Measurements from ENCODE around the gene C19orf47.
"Not testable (repeated sequence)": the region's sequence is repeated elsewhere in the genome, so short reads cannot be mapped to it uniquely, and the experiment has no call there.

C19orf47 gene

DNA sequence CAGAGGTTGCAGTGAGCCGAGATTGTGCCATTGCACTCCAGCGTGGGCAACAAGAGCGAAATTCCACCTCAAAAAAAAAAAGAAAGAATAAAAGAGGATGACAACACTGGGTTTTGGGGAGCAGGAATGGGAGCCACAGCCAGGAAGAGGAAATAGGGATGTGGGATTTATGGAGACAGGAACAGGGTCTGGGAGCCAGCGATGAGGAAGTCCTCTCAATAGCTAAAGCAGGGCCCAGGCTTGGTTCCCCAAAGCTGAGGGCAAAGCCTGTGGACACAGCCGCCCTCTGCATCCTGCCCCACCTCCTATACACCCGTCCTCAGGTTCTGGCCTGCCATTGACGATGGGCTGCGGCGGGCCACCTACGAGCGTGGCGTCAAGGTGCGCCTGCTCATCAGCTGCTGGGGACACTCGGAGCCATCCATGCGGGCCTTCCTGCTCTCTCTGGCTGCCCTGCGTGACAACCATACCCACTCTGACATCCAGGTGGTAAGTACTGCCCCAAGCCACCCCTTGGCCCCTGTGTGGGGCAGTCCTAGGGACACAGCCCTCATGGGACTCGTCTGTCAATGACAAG lies 28.2 kb upstream of the C19orf47 start:
- no peak for DNase-seq (ENCODE audit: low read depth)

- no peak for DNase-seq (ENCODE audit: low read depth)
These were observed 25.9 kb upstream of the C19orf47 start for GRCh38 chr19:40374084-40374483.

DNA sequence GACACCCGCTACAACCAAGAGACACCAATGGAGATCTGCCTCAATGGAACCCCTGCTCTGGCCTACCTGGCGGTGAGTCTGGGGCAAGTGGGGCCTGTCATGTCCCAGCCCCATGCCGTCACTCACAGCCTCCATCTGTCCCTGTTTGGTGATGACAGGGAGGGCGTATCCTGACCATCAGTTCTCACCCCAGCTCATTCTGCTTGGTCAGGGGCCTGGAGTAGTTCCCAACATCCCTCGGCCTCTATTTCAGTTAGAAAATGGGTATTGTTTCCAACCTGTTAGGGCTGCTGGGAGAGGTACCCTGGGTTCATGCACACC lies 23.6 kb upstream of the C19orf47 start:
- DNase-seq (ENCODE audit: low read depth): no peak

GRCh38 chr19:40370997-40371801 lies 23.0 kb upstream of the C19orf47 start:
- DNase-seq (ENCODE audit: low read depth): no peak

- not testable (repeated sequence) for DNase-seq (ENCODE audit: low read depth)
These were observed 22.1 kb upstream of the C19orf47 start for GRCh38 chr19:40370253-40370652.

- no peak for DNase-seq (ENCODE audit: low read depth)
These were observed 21.6 kb upstream of the C19orf47 start for GRCh38 chr19:40369797-40370196.

GRCh38 chr19:40367577-40368434 lies 19.6 kb upstream of the C19orf47 start:
- no peak for DNase-seq (ENCODE audit: low read depth)

- no peak for DNase-seq (ENCODE audit: low read depth)
These were observed 18.7 kb upstream of the C19orf47 start for GRCh38 chr19:40366697-40367561.

DNA sequence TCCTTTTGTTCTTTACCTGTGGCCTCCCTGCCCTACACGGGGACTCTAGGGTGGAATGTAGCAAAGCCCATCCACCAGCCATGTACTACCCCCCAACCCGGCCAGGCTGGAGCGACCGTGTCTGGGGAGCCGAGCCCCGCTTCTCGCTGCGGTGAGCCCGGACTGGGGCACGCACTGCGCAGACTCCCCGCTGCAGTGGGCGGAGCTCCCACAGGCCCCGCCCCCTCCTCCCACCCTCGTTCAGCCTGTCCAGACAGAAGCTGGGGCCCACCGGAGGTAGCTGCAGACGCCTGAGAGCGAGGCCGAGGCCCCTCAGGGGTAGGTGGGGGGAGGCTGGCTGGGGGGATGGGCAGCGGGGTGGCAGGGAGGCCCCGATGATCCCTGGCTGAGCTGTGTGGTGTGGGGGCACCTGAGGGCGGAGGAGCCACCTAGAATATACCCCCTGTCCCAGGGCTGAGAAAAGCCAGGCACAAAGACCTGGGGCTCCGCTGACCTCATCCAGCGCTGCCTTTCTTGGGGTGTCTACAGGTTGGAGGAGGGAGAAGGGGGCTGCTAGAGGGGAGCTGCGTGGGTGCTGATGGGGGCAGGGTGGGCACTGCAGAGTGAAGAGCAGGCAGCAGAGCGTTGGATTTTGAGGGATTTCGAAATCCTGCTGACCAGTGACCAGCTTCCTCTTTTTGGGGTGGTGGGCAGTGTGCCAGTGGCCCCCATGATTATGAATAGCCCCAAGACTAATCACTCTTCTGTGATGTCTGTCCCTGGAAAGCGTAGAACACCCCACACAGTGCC lies 17.6 kb upstream of the C19orf47 start:
- DNase-seq (ENCODE audit: low read depth): peak; percentile 44

GRCh38 chr19:40365010-40365409 lies 16.8 kb upstream of the C19orf47 start:
- no peak for DNase-seq (ENCODE audit: low read depth)

DNA sequence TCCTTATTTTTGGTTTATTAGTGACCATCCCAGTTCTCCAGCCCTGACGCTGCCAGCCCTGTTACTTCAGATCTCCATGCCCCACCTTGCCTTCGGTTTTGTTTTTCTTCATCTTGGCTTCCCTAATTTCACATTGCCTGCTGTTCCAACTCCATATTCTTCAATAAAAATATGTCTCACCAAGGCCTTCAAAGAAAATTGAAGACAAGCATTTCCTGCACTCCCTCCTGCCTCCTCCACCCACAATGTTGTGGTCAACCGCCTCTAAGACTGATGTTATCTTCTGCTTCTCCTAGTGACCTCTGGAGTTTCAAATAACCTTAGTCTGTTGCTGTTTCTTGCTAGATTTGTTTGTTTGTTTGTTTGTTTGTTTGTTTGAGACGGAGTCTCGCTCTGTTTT lies 14.9 kb upstream of the C19orf47 start:
- no peak for DNase-seq (ENCODE audit: low read depth)

GRCh38 chr19:40362160-40362559 lies 14.0 kb upstream of the C19orf47 start:
- DNase-seq (ENCODE audit: low read depth): no peak

- DNase-seq (ENCODE audit: low read depth): no peak
These were observed 12.6 kb upstream of the C19orf47 start for GRCh38 chr19:40360708-40361241.

DNA sequence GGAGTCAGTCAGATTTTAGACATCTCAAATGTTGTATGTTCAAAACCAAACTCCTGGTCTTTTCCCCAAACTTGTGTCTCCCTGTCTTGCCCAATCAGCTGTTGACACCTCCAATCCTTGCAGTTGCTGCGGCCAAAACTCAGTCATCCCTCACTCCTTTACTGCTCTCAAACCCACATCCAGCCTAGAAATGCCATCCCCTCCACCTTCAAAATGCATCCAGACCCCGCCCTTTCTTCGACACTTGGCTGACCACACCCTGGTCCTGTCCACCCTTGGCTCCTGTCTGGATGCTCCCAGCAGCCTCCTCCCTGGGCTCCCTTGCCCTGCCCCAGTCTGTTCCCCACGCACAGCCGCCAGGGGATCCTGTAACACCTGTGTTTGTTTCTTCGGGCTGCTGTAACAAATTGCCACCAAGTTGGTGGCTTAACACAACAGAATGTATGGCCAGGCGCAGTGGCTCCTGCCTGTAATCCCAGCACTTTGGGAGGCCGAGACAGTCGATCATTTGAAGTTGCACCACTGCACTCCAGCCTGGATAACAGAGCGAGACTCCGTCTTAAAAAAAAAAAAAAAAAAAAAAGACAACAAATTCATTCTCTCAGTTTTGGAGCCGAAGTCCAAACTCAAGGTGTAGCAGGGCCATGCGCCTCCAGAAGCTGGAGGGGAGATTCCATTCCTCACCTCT lies 12.0 kb upstream of the C19orf47 start:
- DNase-seq (ENCODE audit: low read depth): no peak

DNA sequence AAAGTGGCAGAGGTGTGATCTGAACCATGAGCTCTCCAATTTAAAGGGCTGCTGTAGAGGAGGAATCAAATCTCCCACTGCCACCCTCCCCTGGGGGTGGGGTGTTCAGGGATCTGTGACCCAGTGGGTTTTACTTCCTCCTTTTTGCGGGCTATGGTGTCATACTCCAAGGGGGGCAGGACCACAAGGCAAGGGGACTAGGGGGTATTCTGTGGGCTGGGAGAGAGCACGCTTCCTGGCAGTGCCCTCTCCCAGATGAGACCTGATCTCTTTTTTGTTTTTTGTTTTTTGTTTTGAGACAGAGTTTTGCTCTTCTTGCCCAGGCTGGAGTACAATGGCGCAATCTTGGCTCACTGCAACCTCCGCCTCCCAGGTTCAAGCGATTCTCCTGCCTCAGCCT lies 10.6 kb upstream of the C19orf47 start:
- no peak for DNase-seq (ENCODE audit: low read depth)

GRCh38 chr19:40357640-40358039 lies 9.4 kb upstream of the C19orf47 start:
- no peak for DNase-seq (ENCODE audit: low read depth)

DNA sequence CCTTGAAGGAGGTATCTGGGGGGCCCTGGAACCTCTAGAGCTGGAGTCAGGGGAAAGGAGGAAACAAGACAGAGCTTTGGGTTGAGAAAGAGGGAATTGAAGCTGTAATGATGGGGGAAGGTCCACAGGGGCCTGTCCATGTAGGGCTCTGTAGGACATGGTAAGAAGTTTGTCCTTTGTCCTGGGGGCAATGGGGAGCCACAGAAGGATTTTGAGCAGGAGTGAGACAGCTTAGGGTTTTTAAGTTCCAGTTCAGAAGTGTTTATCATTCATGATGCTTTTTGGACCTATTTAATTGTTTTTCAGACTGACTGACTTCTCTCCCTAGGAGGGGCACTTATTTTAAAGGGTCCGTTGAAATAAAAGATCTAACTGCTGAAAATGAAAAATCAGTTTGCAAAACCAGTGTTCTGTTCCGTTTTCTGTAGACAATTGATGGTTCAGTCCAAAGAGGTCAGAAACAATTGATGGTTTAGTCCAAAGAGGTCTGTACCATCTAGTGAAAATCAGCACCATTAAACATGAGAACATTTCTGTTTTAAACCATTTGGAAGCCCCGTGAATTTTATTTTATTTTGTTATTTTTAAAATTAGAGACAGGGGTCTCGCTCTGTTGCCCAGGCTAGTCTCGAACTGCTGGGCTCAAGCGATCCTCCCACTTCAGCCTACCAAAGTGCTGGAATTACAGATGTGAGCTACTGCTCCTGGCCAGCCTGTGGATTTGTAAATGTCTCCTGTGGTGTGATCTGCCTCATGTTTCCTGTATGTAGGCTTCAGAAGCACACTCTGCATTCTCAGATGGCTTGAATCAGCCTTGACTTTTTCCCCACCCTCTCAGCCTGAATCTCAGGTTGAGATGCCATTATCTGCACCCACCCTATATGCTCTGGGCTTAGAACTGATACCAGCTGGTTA lies 8.7 kb upstream of the C19orf47 start:
- no peak for DNase-seq (ENCODE audit: low read depth)

DNA sequence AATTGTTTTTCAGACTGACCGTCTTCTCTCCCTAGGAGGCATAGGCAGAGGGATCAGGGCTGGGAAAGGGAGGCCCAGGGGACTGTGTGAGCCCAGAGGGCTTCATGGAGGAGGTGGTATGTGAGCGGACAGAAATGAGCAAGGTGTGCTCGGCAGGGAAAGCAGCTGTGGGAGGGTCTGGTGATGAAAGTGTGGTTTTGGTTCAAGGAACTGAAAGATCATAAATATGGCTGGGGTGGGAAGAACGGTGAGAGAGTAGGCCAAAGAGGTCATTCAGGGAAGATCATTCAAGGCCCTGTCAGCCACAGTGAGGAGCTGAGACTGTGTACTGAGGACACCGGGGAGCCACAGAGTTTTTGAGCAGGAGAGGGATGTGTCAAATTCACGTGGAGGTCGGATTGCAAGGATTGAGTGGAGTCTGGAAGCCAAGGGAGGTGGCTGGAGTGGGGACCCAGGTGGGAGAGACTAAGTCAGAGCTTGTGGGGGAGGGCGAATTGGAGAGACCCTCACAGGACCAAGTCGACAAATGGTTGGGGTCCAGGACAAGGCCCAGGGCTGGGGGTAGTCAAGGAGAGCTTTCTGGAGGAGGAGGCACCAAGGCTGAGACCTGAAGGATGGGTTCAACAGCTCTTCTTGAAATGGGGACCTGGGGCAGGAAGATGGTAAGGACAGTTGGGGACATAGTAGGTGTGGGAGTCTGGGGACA lies 7.9 kb upstream of the C19orf47 start:
- DNase-seq (ENCODE audit: low read depth): no peak

Data from activated T-cell treated with anti-CD3 and anti-CD28 coated beads for 24 hours (primary cell).